HL-60 (cell line): ENCODE results near the gene FGR.

Experiments used
- DNase-seq, 2 experiments: peaks; one replicate each; pipeline ENCODE4 v3.0.0-alpha.2; 2010 to 2020; ENCODE audit warnings: low read depth in 1 of 2, low spot score in 1 of 2
- H3K27ac ChIP-seq: fragments of 250-450 bp; sonication (Bioruptor Pico); replicated peaks from 2 replicates; pipeline ENCODE4 v1.5.1; 2020; ENCODE audit warnings: mild to moderate bottlenecking, moderate library complexity
- H3K27me3 ChIP-seq: fragments of 250-450 bp; sonication (Bioruptor Pico); 2 replicates; pipeline ENCODE4 v1.5.1; 2021; ENCODE audit warnings: mild to moderate bottlenecking, moderate library complexity; ENCODE audit not compliant: insufficient read depth, poor library complexity, severe bottlenecking
- H3K4me3 ChIP-seq: replicated peaks from 2 replicates; pipeline ENCODE4 v1.5.1; 2011; ENCODE audit warnings: mild to moderate bottlenecking, control low read depth, low read length; ENCODE audit not compliant: insufficient read depth
- GABPA ChIP-seq: IDR thresholded peaks from 2 replicates; pipeline ENCODE4 v1.6.1; 2012; ENCODE audit warnings: low read depth
- POLR2AphosphoS5 ChIP-seq: IDR thresholded peaks from 2 replicates; pipeline ENCODE4 v1.6.1; 2012; ENCODE audit warnings: low read depth
- SPI1 ChIP-seq: IDR thresholded peaks from 2 replicates; pipeline ENCODE4 v1.6.1; 2012; ENCODE audit warnings: low read depth, mild to moderate bottlenecking, borderline replicate concordance
- TF ChIP-seq, protein P1 (sequence below): IDR thresholded peaks from one replicate; pipeline ENCODE4 v1.5.1; 2011; ENCODE audit warnings: low read length, control low read depth, inconsistent platforms; ENCODE audit not compliant: insufficient read depth
- TF ChIP-seq, protein P2 (sequence below): IDR thresholded peaks from 2 replicates; pipeline ENCODE4 v1.6.1; 2012; ENCODE audit warnings: low read depth; ENCODE audit not compliant: insufficient replicate concordance

FGR gene

DNA sequence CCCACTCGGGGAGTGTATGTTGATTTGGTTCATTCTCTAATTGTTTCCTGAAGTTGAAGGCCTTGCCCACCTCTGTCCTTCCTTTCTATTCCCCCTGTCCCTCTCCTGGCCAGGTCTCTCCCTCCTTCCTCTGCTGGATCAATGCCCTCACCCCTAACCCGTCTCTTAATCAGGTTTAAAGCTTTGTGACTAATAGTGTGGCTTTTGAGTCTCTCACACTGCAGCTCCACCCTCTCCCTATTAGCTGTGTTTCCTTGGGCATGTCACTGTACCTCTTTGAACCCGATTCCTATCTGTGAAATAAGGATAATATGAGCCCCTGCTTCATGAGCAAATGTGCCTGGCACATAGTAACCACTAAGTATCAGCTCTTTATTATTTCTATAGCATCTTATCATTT, 51.5 kb downstream of the FGR start:
- DNase-seq = no peak
- TF ChIP-seq, protein P1, sequence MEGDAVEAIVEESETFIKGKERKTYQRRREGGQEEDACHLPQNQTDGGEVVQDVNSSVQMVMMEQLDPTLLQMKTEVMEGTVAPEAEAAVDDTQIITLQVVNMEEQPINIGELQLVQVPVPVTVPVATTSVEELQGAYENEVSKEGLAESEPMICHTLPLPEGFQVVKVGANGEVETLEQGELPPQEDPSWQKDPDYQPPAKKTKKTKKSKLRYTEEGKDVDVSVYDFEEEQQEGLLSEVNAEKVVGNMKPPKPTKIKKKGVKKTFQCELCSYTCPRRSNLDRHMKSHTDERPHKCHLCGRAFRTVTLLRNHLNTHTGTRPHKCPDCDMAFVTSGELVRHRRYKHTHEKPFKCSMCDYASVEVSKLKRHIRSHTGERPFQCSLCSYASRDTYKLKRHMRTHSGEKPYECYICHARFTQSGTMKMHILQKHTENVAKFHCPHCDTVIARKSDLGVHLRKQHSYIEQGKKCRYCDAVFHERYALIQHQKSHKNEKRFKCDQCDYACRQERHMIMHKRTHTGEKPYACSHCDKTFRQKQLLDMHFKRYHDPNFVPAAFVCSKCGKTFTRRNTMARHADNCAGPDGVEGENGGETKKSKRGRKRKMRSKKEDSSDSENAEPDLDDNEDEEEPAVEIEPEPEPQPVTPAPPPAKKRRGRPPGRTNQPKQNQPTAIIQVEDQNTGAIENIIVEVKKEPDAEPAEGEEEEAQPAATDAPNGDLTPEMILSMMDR = no peak
- TF ChIP-seq GABPA (no peak), POLR2AphosphoS5 (no peak), SPI1 (no peak)
- TF ChIP-seq, protein P2, sequence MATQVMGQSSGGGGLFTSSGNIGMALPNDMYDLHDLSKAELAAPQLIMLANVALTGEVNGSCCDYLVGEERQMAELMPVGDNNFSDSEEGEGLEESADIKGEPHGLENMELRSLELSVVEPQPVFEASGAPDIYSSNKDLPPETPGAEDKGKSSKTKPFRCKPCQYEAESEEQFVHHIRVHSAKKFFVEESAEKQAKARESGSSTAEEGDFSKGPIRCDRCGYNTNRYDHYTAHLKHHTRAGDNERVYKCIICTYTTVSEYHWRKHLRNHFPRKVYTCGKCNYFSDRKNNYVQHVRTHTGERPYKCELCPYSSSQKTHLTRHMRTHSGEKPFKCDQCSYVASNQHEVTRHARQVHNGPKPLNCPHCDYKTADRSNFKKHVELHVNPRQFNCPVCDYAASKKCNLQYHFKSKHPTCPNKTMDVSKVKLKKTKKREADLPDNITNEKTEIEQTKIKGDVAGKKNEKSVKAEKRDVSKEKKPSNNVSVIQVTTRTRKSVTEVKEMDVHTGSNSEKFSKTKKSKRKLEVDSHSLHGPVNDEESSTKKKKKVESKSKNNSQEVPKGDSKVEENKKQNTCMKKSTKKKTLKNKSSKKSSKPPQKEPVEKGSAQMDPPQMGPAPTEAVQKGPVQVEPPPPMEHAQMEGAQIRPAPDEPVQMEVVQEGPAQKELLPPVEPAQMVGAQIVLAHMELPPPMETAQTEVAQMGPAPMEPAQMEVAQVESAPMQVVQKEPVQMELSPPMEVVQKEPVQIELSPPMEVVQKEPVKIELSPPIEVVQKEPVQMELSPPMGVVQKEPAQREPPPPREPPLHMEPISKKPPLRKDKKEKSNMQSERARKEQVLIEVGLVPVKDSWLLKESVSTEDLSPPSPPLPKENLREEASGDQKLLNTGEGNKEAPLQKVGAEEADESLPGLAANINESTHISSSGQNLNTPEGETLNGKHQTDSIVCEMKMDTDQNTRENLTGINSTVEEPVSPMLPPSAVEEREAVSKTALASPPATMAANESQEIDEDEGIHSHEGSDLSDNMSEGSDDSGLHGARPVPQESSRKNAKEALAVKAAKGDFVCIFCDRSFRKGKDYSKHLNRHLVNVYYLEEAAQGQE = no peak
- H3K27me3 ChIP-seq = no peaks in the 10 kb centered on the region
- no peak overlapping the region for H3K27ac ChIP-seq
- H3K4me3 ChIP-seq = no peak overlapping the region

GRCh38 chr1:27581823-27582243, 53.2 kb downstream of the FGR start:
- DNase-seq = no peak
- H3K27me3 ChIP-seq = no peaks in the 10 kb centered on the region
- no peak overlapping the region for H3K27ac ChIP-seq
- TF ChIP-seq, protein P2 = no peak
- TF ChIP-seq SPI1 (no peak), GABPA (no peak), POLR2AphosphoS5 (no peak)
- TF ChIP-seq, protein P1 = no peak
- no peak overlapping the region for H3K4me3 ChIP-seq

GRCh38 chr1:27577504-27578188, 57.3 kb downstream of the FGR start:
- TF ChIP-seq POLR2AphosphoS5 = no peak
- TF ChIP-seq, protein P1 = no peak
- TF ChIP-seq GABPA = no peak
- TF ChIP-seq, protein P2 = no peak
- TF ChIP-seq SPI1 = no peak
- Histone ChIP-seq H3K4me3 (no peak overlapping the region), H3K27ac (no peak overlapping the region), H3K27me3 (no peaks in the 10 kb centered on the region)
- DNase-seq = no peak
